Stimulated activated naive CD8-positive, alpha-beta T cell treated with anti-CD3 and anti-CD28 coated beads, Interleukin-15, Interleukin-2, amounts not matched to agents 100 U/mL and 50 U/mL, for 24 hours (primary cell): ENCODE data around the gene WRAP73.
"Not testable (repeated sequence)": the region's sequence is repeated elsewhere in the genome, so short reads cannot be mapped to it uniquely, and the experiment has no call there.

ENCODE experiments used
- ATAC-seq: fragments of 150-1000 bp; cut with Tn5 transposase; one replicate; pipeline ENCODE4 v1.10.0; 2021
- DNase-seq: peaks from one replicate; pipeline ENCODE4 v3.0.0; 2021

The WRAP73 gene

DNA sequence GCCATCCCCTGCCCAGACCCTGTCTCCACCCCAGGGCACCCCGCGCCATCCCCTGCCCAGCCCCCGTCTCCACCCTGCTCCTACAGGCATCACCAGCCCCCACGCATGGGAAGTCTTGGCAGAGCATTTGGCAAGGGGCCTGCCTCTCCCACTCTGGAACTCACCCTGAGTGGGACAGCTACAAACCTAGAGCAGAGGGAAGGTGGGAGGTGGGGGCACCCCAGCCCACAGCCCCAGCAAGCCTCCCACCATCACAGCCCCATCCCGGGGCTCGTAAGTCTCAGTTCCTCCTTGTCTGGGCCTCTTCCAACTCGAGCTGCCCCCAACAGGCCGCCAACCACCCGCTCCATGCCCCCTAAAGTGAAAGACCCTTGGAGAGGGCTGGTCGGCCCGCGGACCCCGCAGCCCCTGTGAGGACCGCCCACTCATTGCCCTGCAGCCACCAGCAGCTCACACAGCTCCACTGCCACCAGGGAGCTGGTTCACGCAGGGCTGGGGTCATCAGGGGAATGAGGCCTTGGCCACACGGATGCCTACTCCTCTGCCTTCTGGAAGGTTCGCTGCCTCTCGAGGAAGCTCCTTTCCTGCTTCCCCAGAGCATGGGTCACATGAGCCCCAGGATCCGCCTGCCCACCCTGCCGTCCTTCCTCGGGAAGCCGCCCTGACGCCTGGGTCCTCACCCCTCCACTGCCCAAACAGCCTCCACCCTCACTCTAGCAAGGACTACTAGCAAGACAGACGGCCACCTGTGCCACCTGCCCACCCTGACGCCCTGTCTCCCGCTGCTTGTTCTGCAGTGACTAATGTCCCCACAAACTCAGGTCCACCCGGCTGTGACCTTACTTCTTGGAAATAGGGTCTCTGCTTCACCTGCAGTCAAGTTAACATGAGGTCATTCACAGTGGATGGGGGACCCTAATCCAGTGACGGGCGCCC is 53.0 kb downstream of the WRAP73 start:
- ATAC-seq = no peak
- no peak for DNase-seq

DNA sequence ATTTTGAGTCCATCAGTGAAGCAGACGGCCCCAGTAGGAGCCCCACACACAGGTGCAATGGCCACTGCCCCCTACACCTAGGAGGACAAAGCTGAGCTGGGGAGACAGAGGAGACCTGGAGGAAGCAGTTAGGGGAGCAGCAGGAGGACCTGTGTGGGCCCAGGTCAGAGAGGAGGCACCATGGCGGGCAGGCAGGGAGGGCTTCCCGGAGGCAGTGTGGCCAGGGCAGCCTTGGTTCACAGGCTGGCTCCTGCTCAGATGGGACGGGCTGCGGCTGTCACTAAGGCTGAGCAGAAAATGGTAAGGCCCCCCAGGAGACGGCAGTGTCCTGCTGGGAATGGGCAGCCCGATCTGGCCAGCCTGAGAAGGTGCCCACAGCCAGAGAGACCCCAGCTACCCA is 54.0 kb downstream of the WRAP73 start:
- no peak for DNase-seq

DNA sequence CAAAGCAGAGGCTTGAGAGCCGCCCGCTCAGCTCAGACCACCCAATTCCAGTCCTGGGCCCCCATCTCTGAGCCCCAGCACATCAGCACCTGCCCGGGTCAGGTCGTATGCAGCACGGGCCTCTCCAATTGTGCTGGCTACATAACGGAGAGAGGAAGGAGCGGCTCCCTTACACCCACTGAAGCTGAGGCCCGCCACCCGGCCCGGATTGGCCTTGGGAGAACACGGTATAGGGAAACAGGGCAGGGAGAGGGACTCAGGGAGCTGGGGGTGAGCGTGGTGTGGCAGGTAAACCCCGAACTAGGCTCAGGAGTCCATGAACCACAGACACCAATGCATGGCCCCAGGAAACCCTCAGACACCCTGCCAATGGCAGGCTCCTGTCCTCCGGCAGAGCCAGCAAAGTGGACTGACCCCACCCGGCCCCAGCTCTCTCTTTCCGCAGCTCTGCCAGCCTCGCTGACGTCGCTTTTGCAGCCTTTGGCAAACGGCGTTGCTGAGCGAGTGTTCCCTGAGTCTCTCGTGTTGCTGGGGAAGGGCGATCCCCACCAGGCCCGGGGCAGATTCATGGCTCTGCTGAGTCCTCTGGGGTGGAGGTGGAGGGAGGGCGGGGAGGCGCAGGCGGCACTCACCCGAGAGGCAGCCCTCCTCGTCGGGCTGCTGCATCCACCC is 55.1 kb downstream of the WRAP73 start:
- DNase-seq (no peak), ATAC-seq (no peak)

More for the DNA sequence above, 54.0 kb downstream of the WRAP73 start:
- ATAC-seq = no peak

DNA sequence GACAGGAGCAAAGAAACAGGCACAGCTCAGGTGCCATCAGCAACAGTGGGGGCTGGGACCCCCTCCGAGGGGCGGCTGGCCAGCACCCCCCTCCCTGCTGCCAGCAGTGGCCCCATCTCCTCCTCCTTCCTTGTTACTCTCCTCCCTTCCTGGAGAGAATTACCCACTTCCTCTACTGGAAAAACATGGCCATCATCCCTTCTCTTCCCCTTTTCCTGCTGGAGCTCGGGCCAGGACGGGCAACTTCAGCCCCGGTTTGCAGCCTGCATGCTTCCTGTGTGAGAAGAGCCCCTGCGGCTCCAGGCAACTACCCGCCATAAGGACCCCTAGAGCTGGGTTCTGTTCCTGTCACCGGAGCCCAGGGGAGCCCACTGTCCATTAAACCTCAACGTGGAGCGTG is 56.2 kb downstream of the WRAP73 start:
- DNase-seq (no peak), ATAC-seq (no peak)

DNA sequence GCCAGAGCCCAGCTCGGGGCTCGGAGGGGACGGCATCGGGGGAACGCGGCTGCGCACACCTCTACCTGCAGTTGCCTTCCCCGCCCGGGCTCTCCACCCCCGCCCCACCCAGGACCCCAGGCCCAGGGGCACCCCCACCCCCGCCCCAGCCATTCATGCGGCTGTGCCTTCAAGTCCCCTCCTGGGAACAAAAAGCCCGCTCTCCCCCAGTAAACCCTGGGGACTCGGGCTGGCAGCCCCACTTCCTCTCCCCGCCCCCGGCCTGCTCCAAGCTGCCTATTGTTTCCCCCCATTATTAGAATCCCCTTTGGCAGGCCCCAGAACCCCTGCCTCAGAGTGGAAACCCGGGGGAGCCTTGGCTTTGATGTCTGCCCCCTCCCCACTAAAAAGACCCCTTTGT is 56.6 kb downstream of the WRAP73 start:
- no peak for ATAC-seq

DNA sequence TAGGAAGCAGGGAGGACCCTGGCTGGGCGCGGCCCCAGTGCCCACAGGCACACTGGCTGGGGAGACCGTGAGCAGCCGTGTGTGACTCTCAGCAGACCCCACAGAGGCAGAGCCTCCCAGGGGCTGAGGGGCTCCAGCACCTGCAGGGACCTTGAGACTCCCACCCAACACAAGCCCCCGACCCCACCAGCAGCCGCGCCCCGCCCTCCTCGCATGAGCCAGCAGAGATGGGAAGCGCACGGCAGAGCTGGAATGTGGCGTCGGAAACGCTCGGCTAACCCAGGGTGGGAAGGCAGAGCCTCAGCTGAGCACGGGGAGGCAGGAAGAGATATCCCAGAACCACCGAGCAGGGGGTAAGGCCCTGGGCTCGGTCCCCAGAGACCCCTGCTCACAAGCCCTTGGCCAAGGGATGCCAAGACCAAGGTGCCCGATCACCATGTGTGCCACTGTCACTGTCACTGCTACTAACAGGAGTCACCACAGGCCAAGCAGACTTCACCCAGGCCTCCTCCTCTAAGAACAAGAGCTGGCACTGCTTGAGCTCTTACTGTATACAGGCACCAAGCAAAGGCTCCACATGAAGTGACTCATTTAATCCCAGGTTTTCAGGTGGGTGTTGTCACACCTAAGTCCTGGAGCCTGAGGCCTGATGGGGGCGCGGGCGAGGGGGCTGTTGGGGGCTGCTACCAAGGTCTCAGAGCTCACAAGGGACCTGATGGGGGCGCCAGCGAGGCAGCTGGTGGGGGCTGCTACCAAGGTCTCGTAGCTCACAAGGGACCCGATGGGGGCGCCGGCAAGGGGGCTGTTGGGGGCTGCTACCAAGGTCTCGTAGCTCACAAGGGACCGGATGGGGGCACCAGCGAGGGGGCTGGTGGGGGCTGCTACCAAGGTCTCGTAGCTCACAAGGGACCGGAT is 58.7 kb downstream of the WRAP73 start:
- peak; percentile 26 for DNase-seq
- ATAC-seq = no peak

More for the DNA sequence above, 56.6 kb downstream of the WRAP73 start:
- DNase-seq = no peak

DNA sequence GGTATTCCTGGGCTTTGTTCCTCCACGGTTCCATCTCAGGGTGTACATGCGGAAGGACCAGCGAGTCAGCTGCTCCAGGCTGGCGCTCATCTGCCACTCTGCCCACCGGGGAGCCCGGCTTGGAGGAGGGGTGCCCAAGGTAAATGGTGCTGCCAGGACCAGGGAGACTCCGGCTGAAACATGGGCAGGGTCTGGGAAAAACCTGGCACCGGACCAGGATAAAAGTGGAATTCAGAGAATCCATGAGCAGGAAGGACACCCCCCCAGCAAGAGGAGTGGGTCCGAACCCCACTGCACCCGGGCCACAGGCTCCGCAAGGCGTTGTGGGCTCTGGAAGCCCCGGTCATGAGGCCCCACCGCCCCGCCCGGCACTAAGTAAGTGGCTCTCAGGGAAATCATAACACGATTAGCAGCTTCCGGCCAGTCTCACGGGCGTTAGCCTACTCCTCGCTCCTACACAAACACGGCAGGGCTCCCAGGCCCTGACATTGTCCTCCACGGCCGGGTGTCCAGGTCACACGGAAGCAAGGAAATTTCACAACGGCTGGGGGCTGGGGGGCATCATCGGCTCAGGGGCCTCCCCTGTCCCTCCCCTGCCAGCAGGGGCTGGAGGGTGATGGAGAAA is 59.7 kb downstream of the WRAP73 start:
- DNase-seq (no peak), ATAC-seq (no peak)

DNA sequence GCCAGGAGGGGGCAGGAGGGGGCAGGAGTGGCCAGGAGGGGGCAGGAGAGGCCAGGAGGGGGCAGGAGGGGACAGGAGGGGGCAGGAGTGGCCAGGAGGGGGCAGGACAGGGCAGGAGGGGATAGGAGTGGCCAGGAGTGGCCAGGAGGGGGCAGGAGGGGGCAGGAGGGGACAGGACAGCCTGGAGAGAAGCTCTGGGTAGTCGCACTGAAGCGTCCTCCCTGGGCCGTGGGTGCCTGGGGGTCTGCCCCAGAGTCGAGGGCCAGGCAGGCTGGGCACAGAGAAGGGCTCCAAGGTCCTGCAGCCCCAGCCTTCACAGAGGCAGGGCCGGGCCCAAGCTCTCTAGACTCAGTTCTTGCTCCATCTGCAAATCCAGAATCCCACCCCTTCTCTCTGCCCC is 61.5 kb downstream of the WRAP73 start:
- no peak for ATAC-seq
- DNase-seq = no peak

DNA sequence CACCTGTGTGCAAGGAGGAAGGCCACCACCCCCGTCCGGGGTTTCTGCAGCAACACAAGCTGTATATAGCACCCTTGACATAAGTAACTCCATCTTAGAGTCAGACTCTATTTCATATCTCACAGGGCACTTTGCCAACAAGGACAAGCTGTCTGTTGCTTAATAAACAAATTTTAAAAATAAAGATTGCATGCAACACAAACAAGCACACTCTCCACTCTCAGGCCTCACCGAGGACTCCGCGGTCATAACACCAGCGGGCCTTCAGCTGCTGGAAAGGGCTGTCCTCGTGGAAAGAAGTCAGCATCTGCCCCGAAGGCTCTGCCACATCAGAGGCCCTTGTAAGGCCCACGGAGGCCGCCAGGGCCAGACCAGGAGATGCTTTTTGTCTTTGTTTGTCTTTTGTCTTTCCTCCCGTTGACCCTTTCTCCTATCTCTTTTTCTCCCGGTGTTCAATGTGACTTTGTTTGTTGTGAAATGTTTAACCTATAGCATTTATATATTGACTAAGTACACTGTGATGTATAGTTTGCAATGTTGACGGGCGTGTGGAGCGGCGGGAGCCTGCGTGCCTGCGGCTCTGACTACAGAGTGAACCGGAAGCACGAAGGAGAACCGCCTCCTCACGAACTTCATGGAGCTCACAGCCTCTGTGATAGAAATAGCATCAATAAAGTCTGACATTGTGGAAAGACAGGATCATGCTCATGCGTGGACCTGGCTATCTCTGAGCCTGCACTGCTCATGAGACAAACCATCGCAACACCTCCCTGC is 62.7 kb downstream of the WRAP73 start:
- ATAC-seq = no peak

DNA sequence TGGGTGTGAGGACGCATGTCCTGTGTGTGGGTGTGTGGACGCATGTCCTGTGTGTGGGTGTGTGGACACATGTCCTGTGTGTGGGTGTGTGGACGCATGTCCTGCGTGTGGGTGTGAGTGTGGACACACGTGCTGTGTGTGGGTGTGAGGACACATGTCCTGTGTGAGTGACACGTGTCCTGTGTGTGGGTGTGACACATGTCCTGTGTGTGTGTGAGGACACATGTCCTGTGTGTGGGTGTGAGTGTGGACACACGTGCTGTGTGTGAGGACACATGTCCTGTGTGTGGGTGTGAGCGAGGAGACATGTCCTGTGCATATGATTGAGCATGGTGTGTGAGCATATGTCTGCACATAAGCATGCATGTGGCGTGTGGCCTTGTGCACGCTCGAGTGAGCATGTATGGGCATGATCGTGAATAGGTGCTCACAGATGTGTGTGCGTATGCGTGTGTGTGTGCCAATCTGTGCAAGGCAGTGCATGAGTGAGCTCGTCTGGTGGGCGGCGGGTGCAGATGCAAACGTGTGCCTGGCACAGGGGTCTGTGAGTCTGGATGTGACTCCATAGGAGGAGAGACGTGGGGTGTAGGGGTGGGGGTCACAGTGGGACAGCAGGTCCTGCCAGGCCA is 63.8 kb downstream of the WRAP73 start:
- DNase-seq = no peak

More for the DNA sequence above, 62.7 kb downstream of the WRAP73 start:
- no peak for DNase-seq

DNA sequence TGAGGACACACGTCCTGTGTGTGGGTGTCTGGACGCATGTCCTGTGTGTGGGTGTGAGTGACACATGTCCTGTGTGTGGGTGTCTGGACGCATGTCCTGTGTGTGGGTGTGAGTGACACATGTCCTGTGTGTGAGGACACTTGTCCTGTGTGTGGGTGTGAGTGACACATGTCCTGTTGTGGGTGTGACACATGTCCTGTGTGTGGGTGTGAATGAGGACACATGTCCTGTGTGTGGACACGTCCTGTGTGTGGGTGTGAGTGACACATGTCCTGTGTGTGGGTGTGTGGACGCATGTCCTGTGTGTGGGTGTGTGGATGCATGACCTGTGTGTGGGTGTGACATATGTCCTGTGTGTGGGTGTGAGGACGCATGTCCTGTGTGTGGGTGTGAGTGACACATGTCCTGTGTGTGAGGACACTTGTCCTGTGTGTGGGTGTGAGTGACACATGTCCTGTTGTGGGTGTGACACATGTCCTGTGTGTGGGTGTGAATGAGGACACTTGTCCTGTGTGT is 64.5 kb downstream of the WRAP73 start:
- DNase-seq = not testable (repeated sequence)

More for the DNA sequence above, 63.8 kb downstream of the WRAP73 start:
- no peak for ATAC-seq

DNA sequence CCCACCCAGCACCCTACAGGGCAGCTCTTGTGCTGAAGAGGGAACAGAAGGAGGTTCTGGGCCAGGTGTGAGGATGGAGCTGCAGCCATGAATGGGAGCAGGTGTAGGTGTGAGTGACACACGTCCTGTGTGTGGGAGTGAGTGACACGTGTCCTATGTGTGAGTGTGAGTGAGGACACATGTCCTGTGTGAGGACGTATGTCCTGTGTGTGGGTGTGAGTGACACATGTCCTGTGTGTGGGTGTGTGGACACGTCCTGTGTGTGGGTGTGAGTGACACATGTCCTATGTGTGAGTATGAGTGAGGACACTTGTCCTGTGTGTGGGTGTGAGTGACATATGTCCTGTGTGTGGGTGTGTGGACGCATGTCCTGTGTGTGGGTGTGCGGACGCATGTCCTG is 65.0 kb downstream of the WRAP73 start:
- DNase-seq = peak; percentile 22
- peak; percentile 34 for ATAC-seq

More for the DNA sequence above, 64.5 kb downstream of the WRAP73 start:
- not testable (repeated sequence) for ATAC-seq

DNA sequence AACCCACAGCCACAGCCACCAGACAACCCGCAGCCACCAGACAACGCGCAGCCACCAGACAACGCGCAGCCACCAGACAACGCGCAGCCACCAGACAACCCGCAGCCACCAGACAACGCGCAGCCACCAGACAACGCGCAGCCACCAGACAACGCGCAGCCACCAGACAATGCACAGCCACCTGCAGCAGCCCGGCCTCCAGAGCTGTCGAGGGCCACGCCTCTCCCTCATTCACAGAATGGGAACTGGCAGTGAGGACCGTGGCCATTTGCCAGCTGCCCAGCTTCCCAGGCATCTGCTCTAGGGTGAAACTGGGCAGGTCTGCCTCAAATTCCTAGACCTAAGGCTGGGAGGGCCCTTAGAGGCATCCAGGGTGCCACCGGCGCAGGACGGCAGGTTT is 66.2 kb downstream of the WRAP73 start:
- not testable (repeated sequence) for ATAC-seq, DNase-seq

DNA sequence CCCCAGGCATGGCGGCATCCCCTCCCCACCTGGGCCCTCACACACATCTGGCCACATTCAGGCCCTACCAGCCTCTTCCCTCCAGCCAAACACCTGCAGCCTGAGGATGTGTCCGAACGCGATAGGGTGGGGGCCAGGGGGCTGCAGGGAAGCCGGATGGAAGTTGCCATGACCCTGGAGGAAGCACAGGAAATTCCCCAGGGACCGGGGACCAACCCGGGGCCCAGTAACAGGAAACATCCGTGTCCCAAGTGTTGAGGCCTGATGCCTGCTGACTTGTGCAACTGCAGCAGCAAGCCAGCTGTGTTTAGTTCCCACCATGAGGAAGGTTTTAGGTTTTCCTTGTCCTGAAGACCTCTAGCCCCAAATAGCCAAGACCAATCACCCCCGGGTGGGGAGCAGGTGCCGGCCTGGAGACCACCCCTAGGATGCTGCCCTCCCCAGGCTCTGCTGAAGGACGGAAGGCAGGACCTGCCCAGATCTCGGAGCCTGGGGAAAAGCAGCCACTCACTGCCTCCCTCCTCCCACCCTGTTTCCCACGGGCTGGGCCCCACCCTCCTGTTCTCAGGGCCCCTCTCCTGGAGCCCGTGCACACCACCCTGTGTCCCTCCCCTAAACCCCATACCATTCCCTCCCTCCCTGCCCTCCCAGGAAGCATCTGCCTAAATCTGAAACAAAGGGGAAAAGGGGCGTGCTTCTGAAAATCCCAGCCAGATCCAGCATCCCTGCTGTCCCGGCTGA is 68.4 kb downstream of the WRAP73 start:
- ATAC-seq (no peak), DNase-seq (no peak)
